Measurements from ENCODE around the gene EN2.

The EN2 gene

GRCh38 chr7:155483868-155484325 is 26.0 kb downstream of the EN2 start:
- Histone ChIP-seq H3K4me1 (ENCODE audit: insufficient read depth, low read length) (no peaks in the 10 kb centered on the region), H3K79me2 (ENCODE audit: insufficient read depth, low read length) (no peaks in the 10 kb centered on the region), H3K9ac (ENCODE audit: low read depth, low read length) (no peak overlapping the region), H2AFZ (ENCODE audit: low read depth, low read length) (no peak overlapping the region), H4K20me1 (ENCODE audit: insufficient read depth, low read length) (no peaks in the 10 kb centered on the region), H3K9me3 (ENCODE audit: insufficient read depth, low read length, severe bottlenecking) (peaks cover 3% of the 10 kb centered on the region), H3K36me3 (ENCODE audit: insufficient read depth, low read length) (no peaks in the 10 kb centered on the region), H3K4me2 (ENCODE audit: insufficient read depth, low read length) (no peak overlapping the region), H3K4me3 (ENCODE audit: low read depth in 1 of 2, low read length in 2 of 2) (no peak overlapping the region), H3K27ac (ENCODE audit: low read length) (no peak overlapping the region), H3K27me3 (ENCODE audit: insufficient read depth, low read length, poor library complexity) (no peaks in the 10 kb centered on the region)
- DNase-seq: no peak
- no peak for ATAC-seq (ENCODE audit: insufficient read depth, low read depth)
- no peak for TF ChIP-seq EZH2 (IDR thresholded peaks at IDR 0.05; ENCODE audit: borderline replicate concordance, low read depth, low read length, severe bottlenecking)
- TF ChIP-seq, protein P1, sequence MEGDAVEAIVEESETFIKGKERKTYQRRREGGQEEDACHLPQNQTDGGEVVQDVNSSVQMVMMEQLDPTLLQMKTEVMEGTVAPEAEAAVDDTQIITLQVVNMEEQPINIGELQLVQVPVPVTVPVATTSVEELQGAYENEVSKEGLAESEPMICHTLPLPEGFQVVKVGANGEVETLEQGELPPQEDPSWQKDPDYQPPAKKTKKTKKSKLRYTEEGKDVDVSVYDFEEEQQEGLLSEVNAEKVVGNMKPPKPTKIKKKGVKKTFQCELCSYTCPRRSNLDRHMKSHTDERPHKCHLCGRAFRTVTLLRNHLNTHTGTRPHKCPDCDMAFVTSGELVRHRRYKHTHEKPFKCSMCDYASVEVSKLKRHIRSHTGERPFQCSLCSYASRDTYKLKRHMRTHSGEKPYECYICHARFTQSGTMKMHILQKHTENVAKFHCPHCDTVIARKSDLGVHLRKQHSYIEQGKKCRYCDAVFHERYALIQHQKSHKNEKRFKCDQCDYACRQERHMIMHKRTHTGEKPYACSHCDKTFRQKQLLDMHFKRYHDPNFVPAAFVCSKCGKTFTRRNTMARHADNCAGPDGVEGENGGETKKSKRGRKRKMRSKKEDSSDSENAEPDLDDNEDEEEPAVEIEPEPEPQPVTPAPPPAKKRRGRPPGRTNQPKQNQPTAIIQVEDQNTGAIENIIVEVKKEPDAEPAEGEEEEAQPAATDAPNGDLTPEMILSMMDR (IDR thresholded peaks at IDR 0.05; ENCODE audit: borderline replicate concordance, extremely low read depth, low read length, poor library complexity, severe bottlenecking): no peak

DNA sequence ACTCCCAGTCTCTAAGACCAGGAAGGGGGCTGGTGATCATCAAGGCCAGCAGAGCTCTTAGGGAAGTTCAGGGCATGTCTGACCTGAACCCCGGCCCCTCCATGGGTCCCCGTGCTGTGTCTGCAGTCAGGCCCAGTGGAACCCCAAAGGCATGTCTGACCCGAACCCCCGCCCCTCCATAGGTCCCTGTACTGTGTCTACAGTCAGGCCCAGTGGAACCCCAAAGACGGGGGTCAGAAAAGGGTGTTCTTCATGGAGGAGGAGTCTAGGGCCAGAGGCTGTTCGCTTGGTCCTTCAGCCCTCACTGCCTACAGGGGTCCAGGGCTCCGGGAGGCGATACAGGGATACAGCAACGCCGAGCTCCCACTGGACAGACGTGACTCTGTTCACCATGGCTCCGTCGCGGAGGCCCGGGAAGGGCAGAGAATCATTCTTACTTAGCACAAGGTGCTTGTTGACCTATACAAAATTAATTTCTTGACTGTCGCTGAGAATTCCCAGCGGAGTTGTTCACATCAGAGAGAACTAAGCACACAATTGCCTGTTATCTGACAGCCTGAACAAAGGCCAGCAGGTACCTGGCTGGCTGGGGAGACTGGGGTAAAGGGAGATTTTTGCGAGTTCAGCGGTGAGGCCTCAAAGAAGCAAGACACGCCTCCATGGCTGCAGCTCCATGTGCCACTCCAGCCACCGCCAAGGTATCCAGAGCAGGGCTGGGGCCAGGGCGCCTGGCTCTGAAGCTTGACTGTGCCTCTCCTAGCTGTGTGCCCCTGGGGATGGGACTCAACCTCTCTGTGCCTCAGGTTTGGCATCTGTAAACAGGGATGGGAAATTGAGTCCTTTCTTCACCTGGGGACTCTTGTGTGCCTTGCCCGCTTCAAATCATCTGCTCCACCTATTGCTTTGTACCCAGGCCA is 26.8 kb downstream of the EN2 start:
- H3K27me3 ChIP-seq (ENCODE audit: insufficient read depth, low read length, poor library complexity): no peaks in the 10 kb centered on the region
- H3K4me2 ChIP-seq (ENCODE audit: insufficient read depth, low read length): no peak overlapping the region
- DNase-seq (no peak), ATAC-seq (ENCODE audit: insufficient read depth, low read depth) (no peak)
- H2AFZ ChIP-seq (ENCODE audit: low read depth, low read length): no peak overlapping the region
- H3K36me3 ChIP-seq (ENCODE audit: insufficient read depth, low read length): no peaks in the 10 kb centered on the region
- no peak overlapping the region for H3K9ac ChIP-seq (ENCODE audit: low read depth, low read length)
- TF ChIP-seq EZH2 (IDR thresholded peaks at IDR 0.05; ENCODE audit: borderline replicate concordance, low read depth, low read length, severe bottlenecking): no peak
- TF ChIP-seq, protein P1 (IDR thresholded peaks at IDR 0.05; ENCODE audit: borderline replicate concordance, extremely low read depth, low read length, poor library complexity, severe bottlenecking): no peak
- H3K27ac ChIP-seq (ENCODE audit: low read length): no peak overlapping the region
- no peaks in the 10 kb centered on the region for H4K20me1 ChIP-seq (ENCODE audit: insufficient read depth, low read length)
- no peak overlapping the region for H3K4me3 ChIP-seq (ENCODE audit: low read depth in 1 of 2, low read length in 2 of 2)
- H3K9me3 ChIP-seq (ENCODE audit: insufficient read depth, low read length, severe bottlenecking): peaks cover 3% of the 10 kb centered on the region
- no peaks in the 10 kb centered on the region for H3K79me2 ChIP-seq (ENCODE audit: insufficient read depth, low read length)
- no peaks in the 10 kb centered on the region for H3K4me1 ChIP-seq (ENCODE audit: insufficient read depth, low read length)

DNA sequence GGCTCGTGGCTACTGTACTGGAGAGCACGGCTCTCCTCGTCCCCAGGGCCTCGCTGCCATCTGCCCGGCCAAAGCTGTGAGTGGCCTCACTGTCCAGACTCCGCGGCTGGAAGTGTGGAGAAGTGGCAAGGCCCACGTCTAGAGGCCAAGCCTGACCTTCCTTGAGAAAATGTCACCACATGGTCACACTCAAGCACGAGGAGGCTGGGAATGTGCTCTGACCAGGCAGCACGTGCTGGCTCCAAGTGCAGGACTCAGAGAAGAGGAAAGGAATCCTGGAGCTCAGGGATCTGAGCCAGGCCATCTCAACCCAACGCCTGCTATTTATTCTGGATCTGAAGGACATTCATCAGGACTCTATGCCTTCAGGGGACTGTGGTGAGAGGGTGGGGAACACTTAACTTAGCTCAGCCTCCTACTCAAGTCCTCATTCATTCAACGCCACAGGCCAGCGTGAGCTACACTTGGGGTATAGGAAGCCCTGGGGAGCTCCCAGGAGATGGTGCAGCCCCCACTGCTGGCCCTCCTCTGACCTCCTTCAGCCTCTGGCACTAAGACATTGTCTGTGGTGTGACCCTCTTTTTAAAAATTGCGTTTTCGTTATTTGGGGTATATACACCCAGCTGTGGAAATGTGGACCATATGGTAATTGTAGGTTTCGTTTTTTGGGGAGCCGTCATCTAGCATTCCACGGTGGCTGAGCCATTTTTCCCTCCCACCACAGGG is 29.0 kb downstream of the EN2 start:
- Histone ChIP-seq H3K79me2 (ENCODE audit: insufficient read depth, low read length) (no peaks in the 10 kb centered on the region), H3K4me3 (ENCODE audit: low read depth in 1 of 2, low read length in 2 of 2) (no peak overlapping the region), H3K4me2 (ENCODE audit: insufficient read depth, low read length) (no peak overlapping the region), H3K9me3 (ENCODE audit: insufficient read depth, low read length, severe bottlenecking) (peaks cover 1% of the 10 kb centered on the region), H3K27ac (ENCODE audit: low read length) (no peak overlapping the region), H3K27me3 (ENCODE audit: insufficient read depth, low read length, poor library complexity) (peaks cover 2% of the 10 kb centered on the region), H3K9ac (ENCODE audit: low read depth, low read length) (no peak overlapping the region), H2AFZ (ENCODE audit: low read depth, low read length) (no peak overlapping the region), H3K36me3 (ENCODE audit: insufficient read depth, low read length) (no peaks in the 10 kb centered on the region), H4K20me1 (ENCODE audit: insufficient read depth, low read length) (0 out of 2 replicates have a peak, but pooled peaks cover 2% of the 10 kb centered on the region), H3K4me1 (ENCODE audit: insufficient read depth, low read length) (no peaks in the 10 kb centered on the region)
- ATAC-seq (ENCODE audit: insufficient read depth, low read depth) (no peak), DNase-seq (no peak)
- TF ChIP-seq EZH2 (IDR thresholded peaks at IDR 0.05; ENCODE audit: borderline replicate concordance, low read depth, low read length, severe bottlenecking): no peak
- TF ChIP-seq, protein P1 (IDR thresholded peaks at IDR 0.05; ENCODE audit: borderline replicate concordance, extremely low read depth, low read length, poor library complexity, severe bottlenecking): no peak

Data from DND-41 (cell line).